ENCODE measurements around the gene TRAF2. TPM values are rescaled to one million over a fixed set of nuclear protein-coding genes. Genes with fewer than 3 reads are reported as not detected.
"Not testable (repeated sequence)": the region's sequence is repeated elsewhere in the genome, so short reads cannot be mapped to it uniquely, and the experiment has no call there.

The TRAF2 gene
- total RNA-seq, 4 donors from 2014 or later = 5.0 to 10.8 (median 10.6) TPM

DNA sequence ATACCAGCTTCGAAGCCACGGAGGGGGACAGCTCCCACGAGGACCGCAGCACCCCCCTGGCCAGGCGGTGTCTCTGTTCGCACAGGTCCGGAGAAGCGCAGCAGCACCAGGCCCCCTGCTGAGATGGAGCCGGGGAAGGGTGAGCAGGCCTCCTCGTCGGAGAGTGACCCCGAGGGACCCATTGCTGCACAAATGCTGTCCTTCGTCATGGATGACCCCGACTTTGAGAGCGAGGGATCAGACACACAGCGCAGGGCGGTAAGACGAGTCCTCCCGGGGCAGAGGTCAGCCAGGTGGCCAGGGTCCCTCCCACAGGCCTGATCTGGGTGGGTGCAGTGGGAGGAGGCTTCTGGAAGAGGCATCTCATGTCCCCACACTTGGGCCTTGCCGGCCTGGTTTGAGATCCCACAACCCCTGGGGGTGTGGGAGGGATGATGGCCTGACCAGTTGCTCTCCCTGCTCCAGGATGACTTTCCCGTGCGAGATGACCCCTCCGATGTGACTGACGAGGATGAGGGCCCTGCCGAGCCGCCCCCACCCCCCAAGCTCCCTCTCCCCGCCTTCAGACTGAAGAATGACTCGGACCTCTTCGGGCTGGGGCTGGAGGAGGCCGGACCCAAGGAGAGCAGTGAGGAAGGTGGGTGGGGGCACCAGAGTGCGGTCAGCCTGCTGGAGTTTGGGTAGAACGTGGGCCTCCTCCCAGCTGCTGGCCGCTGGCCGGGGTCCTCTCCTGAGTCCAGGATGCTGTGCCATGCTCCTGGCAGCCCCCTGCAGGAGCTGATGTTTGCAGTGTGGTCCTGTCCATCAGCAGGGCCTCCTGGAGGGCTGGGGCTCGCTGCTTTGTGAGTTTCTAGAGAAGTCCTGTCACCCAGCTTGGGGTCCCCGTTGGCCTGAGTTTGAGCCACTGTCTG is 46.8 kb upstream of the TRAF2 start:
- H3K36me3 ChIP-seq = peaks cover 0 to 65% (median 0%) of the 10 kb centered on the region in 3 donors
- WGBS, 2 donors = 74 to 80% methylated on average over 26 to 33 of the region's 36 CpGs
- H3K9me3 ChIP-seq = no peaks in the 10 kb centered on the region
- TF ChIP-seq EP300 (IDR thresholded peaks at IDR 0.05) (no peak), POLR2A (IDR thresholded peaks at IDR 0.05) (no peak), CTCF (IDR thresholded peaks at IDR 0.05) (no peak)
- H3K27ac ChIP-seq = peak overlapping the region in 3 of 4 donors; percentile 50 to 74 (median 59)
- H3K27me3 ChIP-seq = peaks cover 0 to 15% of the 10 kb centered on the region in 2 donors
- no peak for DNase-seq (ENCODE audit: low spot score in 2 of 2)
- no peak overlapping the region for H3K4me3 ChIP-seq
- peaks cover 0 to 48% (median 38%) of the 10 kb centered on the region in 4 donors for H3K4me1 ChIP-seq

DNA sequence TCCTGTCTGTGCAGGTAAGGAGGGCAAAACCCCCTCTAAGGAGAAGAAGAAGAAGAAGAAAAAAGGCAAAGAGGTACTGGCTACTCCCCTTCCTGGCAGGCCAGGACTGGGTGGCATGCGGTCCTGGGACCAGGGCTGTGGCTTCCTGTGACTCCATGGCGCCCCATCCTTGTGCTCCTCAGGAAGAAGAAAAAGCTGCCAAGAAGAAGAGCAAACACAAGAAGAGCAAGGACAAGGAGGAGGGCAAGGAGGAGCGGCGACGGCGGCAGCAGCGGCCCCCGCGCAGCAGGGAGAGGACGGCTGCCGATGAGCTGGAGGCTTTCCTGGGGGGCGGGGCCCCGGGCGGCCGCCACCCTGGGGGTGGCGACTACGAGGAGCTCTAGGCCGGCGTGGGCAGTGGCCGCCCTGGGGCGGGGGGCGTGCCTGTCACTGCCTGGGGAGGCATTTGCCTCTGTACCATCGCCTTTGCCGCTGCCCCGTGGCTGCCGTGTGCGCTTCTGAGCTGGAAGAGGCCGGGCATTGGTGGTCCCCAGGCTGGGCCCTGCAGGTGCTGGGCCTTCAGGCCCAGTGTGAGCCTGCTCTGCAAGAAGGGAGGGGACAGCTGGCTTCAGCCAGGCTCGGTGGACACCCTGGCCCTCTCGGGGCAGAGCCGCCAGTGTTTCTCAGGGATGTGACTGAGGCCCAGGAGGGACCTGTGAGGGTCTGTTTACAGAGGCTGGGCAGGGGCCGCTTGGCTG is 46.0 kb upstream of the TRAF2 start:
- no peak for DNase-seq (ENCODE audit: low spot score in 2 of 2)
- TF ChIP-seq POLR2A (IDR thresholded peaks at IDR 0.05) (no peak), CTCF (IDR thresholded peaks at IDR 0.05) (no peak), EP300 (IDR thresholded peaks at IDR 0.05) (peak in 1 of 2 donors; percentile 20)
- no peaks in the 10 kb centered on the region for H3K9me3 ChIP-seq
- H3K27me3 ChIP-seq = peaks cover 0 to 19% of the 10 kb centered on the region in 2 donors
- peaks cover 0 to 53% (median 38%) of the 10 kb centered on the region in 4 donors for H3K4me1 ChIP-seq
- no peak overlapping the region for H3K4me3 ChIP-seq
- peak overlapping the region in 3 of 4 donors; percentile 50 to 74 (median 59) for H3K27ac ChIP-seq
- peaks cover 0 to 58% (median 0%) of the 10 kb centered on the region in 3 donors for H3K36me3 ChIP-seq
- WGBS, 2 donors = 58 to 63% methylated on average over 19 to 29 of the region's 32 CpGs

- Histone ChIP-seq H3K36me3 (peaks cover 0 to 50% (median 0%) of the 10 kb centered on the region in 3 donors), H3K4me1 (peaks cover 0 to 60% (median 38%) of the 10 kb centered on the region in 4 donors), H3K27me3 (peaks cover 3 to 27% of the 10 kb centered on the region in 2 donors), H3K27ac (peak overlapping the region; percentile 25 to 74 (median 58)), H3K9me3 (no peaks in the 10 kb centered on the region), H3K4me3 (no peak overlapping the region)
- no peak for TF ChIP-seq POLR2A (IDR thresholded peaks at IDR 0.05)
- TF ChIP-seq EP300 (IDR thresholded peaks at IDR 0.05) = no peak
- no peak for TF ChIP-seq CTCF (IDR thresholded peaks at IDR 0.05)
- WGBS, 2 donors = 47 to 65% methylated on average over 15 to 19 of the region's 28 CpGs
- no peak for DNase-seq (ENCODE audit: low spot score in 2 of 2)
Measured at GRCh38 chr9:136840877-136841645, 45.3 kb upstream of the TRAF2 start.

DNA sequence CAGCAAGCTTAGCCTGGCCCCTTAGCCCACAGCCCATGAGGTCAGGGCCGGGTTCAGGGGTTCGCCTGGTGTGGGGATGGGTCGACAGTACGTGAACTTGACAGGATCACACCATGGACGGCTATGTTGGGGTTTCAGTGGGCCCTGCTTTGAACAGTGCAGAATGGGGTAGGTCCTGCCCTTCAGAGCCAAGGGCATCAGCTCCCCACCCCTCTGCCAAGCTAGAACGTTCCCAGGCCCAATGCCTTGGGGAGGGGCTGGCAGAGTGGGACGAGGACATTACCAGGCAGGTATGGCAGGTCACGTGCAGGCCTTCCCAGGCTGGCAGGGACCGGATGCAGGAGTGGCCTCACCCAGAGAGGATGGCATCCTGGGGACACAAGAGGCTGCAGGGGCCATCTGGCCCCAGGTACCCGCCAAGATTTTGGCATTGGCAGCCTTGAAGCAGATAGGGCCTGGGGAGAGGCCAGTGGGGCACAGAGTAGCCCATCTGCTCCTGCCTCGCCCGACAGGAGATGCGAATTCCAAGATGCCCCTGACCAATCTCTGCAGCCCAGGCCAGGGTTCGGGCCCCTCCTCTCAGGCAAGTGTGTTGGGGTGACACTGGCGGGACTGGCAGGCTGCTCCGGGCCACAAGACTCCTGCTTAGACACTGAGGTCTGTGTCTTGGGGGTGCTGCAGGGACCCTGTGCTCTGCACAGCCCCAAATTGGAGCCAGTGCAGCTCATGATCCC is 44.5 kb upstream of the TRAF2 start:
- WGBS, 2 donors = 23 to 50% methylated on average over 5 to 8 of the region's 16 CpGs
- DNase-seq (ENCODE audit: low spot score in 2 of 2); H3K9me3 ChIP-seq: not testable (repeated sequence)
- H3K36me3 ChIP-seq = peaks cover 0 to 43% (median 0%) of the 10 kb centered on the region in 3 donors
- peak overlapping the region in 3 of 4 donors; percentile 25 to 74 (median 65) for H3K27ac ChIP-seq
- H3K27me3 ChIP-seq = peaks cover 3 to 32% of the 10 kb centered on the region in 2 donors
- peak overlapping the region in 3 of 4 donors; percentile 26 to 54 (median 46) for H3K4me3 ChIP-seq
- H3K4me1 ChIP-seq = peaks cover 0 to 65% (median 40%) of the 10 kb centered on the region in 4 donors

All from tibial nerve (tissue), 4 donors.